Thoracic aorta (tissue), 2 donors: ENCODE data around the gene BEND4. TPM values are rescaled to one million over a fixed set of nuclear protein-coding genes. Genes with fewer than 3 reads are reported as not detected.
A peak's percentile ranks its signal among the peaks of the same experiment; 100 is the strongest.
"Not testable (repeated sequence)": the region's sequence is repeated elsewhere in the genome, so short reads cannot be mapped to it uniquely, and the experiment has no call there.

ENCODE experiments used
- ATAC-seq: fragments of 150-250 bp; one replicate; pipeline ENCODE4 v1.8.0; 2017; ENCODE audit warnings: low read depth; ENCODE audit not compliant: insufficient number of reproducible peaks, low FRiP score
- DNase-seq: peaks from one replicate; pipeline ENCODE4 v3.0.0-alpha.2; 2020; ENCODE audit warnings: low spot score
- H3K27ac ChIP-seq, 2 donors: fragments of 200-600 bp; sonication (generic); 1 replicate in 1 of 2; 2 replicates in 1 of 2; pipeline ENCODE4 v1.5.1; 2016; ENCODE audit warnings: mild to moderate bottlenecking in 2 of 2, moderate library complexity in 2 of 2
- H3K27me3 ChIP-seq: fragments of 200-600 bp; sonication (generic); replicated peaks from 2 replicates; pipeline ENCODE4 v1.6.0; 2016; ENCODE audit warnings: mild to moderate bottlenecking; ENCODE audit not compliant: insufficient read depth
- H3K36me3 ChIP-seq: fragments of 200-600 bp; sonication (generic); one replicate; pipeline ENCODE4 v1.5.1; 2016
- H3K4me1 ChIP-seq, 2 donors: fragments of 200-600 bp; sonication (generic); 1 replicate in 1 of 2; 2 replicates in 1 of 2; pipeline versions ENCODE4 v1.5.1 to v1.6.0; 2016; ENCODE audit warnings: low read depth in 2 of 2, mild to moderate bottlenecking in 1 of 2; ENCODE audit not compliant: control insufficient read depth in 1 of 2
- H3K4me3 ChIP-seq: fragments of 200-600 bp; sonication (generic); 2 replicates; pipeline ENCODE4 v1.5.1; 2016; ENCODE audit warnings: mild to moderate bottlenecking
- H3K9me3 ChIP-seq: fragments of 200-600 bp; sonication (generic); 2 replicates; pipeline ENCODE4 v1.5.1; 2016
- total RNA-seq, 2 donors: library from RNA; depleted of rRNA; stranded (reverse); fragments of >200 nt; gene quantifications; one replicate each; pipeline versions ENCODE4 v1.1.0 to v1.2.3, GENCODE V29; 2016
- TF ChIP-seq, protein P1 (sequence below): fragments of 200-600 bp; sonication (generic); IDR thresholded peaks from one replicate; pipeline ENCODE4 v1.5.1; 2019; ENCODE audit warnings: antibody characterized with exemption

BEND4 gene
- total RNA-seq, result under 1 TPM in 1 of 2 donors, not detected in 1; 0.28 TPM

- H3K36me3 ChIP-seq, result no peaks in the 10 kb centered on the region
- H3K4me3 ChIP-seq, result peak within 1 kb of the TSS; percentile 67
- no peak for ATAC-seq
- H3K27me3 ChIP-seq, result peaks cover 9% of the 10 kb centered on the region
- no peaks in the 10 kb centered on the region for H3K9me3 ChIP-seq
- DNase-seq, result no peak
- TF ChIP-seq, protein P1, sequence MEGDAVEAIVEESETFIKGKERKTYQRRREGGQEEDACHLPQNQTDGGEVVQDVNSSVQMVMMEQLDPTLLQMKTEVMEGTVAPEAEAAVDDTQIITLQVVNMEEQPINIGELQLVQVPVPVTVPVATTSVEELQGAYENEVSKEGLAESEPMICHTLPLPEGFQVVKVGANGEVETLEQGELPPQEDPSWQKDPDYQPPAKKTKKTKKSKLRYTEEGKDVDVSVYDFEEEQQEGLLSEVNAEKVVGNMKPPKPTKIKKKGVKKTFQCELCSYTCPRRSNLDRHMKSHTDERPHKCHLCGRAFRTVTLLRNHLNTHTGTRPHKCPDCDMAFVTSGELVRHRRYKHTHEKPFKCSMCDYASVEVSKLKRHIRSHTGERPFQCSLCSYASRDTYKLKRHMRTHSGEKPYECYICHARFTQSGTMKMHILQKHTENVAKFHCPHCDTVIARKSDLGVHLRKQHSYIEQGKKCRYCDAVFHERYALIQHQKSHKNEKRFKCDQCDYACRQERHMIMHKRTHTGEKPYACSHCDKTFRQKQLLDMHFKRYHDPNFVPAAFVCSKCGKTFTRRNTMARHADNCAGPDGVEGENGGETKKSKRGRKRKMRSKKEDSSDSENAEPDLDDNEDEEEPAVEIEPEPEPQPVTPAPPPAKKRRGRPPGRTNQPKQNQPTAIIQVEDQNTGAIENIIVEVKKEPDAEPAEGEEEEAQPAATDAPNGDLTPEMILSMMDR, result no peak
- peaks cover 3 to 17% of the 10 kb centered on the region in 2 donors for H3K4me1 ChIP-seq
- no peak within 1 kb of the TSS for H3K27ac ChIP-seq
These were observed at the start of gene BEND4 for GRCh38 chr4:42152507-42153504. Gene BEND4, minus strand, starts transcription at chr4:42152655. Its CDS starts 512 bp downstream, at chr4:42152143.

- H3K36me3 ChIP-seq, result no peaks in the 10 kb centered on the region
- H3K4me1 ChIP-seq, result no peaks in the 10 kb centered on the region
- TF ChIP-seq, protein P1, result no peak
These were observed 44.9 kb upstream of the BEND4 start for GRCh38 chr4:42197341-42197740.

GRCh38 chr4:42172921-42173320 is 20.5 kb upstream of the BEND4 start:
- ATAC-seq, result no peak

More at GRCh38 chr4:42197341-42197740, 44.9 kb upstream of the BEND4 start:
- DNase-seq, result no peak
- ATAC-seq, result no peak
- H3K4me3 ChIP-seq, result no peak overlapping the region
- no peak overlapping the region for H3K27ac ChIP-seq
- no peaks in the 10 kb centered on the region for H3K9me3 ChIP-seq
- H3K27me3 ChIP-seq, result no peaks in the 10 kb centered on the region

DNA sequence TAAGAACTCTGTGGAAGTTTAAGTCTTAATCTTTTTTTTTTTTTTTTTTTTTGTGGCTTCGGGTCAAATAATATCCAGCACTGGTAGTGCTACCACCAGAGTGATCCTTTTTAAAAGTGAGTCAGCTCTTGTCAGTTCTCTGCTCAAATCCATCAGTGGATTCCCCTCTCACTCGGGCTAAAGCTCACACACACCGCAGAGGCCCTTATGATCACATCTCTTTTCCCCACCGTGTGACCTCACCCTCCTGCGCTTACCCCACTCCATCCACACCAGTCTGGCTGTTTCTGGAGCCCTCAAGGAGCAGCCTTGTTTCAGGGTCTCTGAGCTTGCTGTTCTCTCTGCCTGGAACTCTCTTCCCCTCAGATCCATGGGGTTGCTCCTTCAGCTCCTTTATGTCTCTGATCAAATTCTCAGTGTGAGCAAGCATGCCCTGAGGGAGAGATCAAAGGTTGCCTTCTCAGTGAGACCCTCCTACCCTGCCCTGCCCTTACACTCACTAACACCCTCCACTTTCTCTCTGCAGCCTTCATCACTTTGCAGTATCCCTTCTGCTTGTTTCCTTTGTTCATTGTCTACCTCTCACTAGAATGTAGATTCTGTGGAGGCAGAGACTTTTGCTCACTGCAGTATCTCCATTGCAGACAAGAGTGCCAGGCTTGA is 19.8 kb upstream of the BEND4 start:
- TF ChIP-seq, protein P1, result no peak
- no peaks in the 10 kb centered on the region for H3K27me3 ChIP-seq
- no peaks in the 10 kb centered on the region for H3K4me1 ChIP-seq
- H3K9me3 ChIP-seq, result no peaks in the 10 kb centered on the region
- H3K36me3 ChIP-seq, result no peaks in the 10 kb centered on the region
- H3K27ac ChIP-seq, result no peak overlapping the region
- no peak overlapping the region for H3K4me3 ChIP-seq
- no peak for ATAC-seq
- DNase-seq, result no peak

More at GRCh38 chr4:42172921-42173320, 20.5 kb upstream of the BEND4 start:
- TF ChIP-seq, protein P1, result no peak
- no peaks in the 10 kb centered on the region for H3K9me3 ChIP-seq
- no peak for DNase-seq
- no peak overlapping the region for H3K4me3 ChIP-seq
- no peaks in the 10 kb centered on the region for H3K4me1 ChIP-seq
- H3K27ac ChIP-seq, result no peak overlapping the region
- no peaks in the 10 kb centered on the region for H3K27me3 ChIP-seq
- H3K36me3 ChIP-seq, result no peaks in the 10 kb centered on the region

DNA sequence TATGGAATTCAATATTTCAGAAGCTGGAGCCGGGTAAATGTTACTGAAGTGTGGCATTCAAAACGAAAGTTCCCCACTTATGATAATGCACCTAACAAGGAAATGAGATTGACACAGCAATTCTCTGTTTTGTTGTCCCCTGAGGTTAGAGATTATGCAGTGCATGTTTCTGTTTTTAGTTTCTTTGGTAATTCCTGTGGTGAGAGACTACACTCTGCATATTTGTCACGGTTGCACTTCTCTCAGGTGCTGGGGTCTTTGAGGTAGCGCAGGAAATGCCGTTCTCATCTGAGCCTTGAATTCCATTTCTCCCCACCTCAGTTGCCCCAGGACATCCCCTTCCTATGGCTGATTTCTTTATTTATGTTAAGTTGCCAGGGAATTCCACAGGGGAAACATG is 15.3 kb upstream of the BEND4 start:
- ATAC-seq, result no peak
- TF ChIP-seq, protein P1, result no peak

GRCh38 chr4:42166186-42166585 is 13.7 kb upstream of the BEND4 start:
- DNase-seq, H3K27ac ChIP-seq, ATAC-seq, H3K9me3 ChIP-seq, H3K4me1 ChIP-seq, H3K4me3 ChIP-seq, H3K27me3 ChIP-seq, H3K36me3 ChIP-seq: not testable (repeated sequence)

More for the DNA sequence above, 15.3 kb upstream of the BEND4 start:
- no peaks in the 10 kb centered on the region for H3K4me1 ChIP-seq
- H3K36me3 ChIP-seq, result no peaks in the 10 kb centered on the region
- H3K4me3 ChIP-seq, result no peak overlapping the region
- H3K27ac ChIP-seq, result no peak overlapping the region
- no peaks in the 10 kb centered on the region for H3K9me3 ChIP-seq
- H3K27me3 ChIP-seq, result no peaks in the 10 kb centered on the region
- DNase-seq, result no peak
